GM19455 (cell line): Measurements from ENCODE around the gene SMG5.
"Not testable (repeated sequence)": the region's sequence is repeated elsewhere in the genome, so short reads cannot be mapped to it uniquely, and the experiment has no call there.

Experiments used
- ATAC-seq: cut with Tn5 transposase; IDR thresholded peaks from one replicate; pipeline ENCODE4 v1.9.1; 2021; ENCODE audit not compliant: unreplicated experiment

SMG5 gene

DNA sequence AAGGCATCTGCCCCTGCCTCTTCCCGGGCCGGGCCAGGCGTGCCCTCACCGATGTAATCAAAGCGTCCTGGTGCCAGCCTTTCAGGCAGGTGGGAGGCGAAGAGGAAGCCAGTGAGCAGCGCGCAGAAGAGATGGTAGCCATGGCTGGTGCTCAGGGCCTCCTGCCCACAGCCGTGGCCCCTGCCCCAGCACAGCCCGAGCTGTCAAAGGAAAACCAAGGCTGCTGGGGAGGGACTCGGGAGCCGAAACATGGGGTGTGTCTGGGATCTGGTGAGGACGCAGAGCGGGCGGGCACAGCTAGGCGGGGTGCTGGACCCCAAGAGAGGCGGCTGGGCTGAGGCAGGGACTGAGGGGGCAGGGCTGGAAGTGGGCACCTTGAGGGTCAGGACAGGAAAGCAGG lies 37.9 kb downstream of the SMG5 start:
- no peak for ATAC-seq

- ATAC-seq, result no peak
Measured at GRCh38 chr1:156244126-156244525, 38.5 kb downstream of the SMG5 start.

- ATAC-seq, result no peak
Measured at GRCh38 chr1:156242738-156243137, 39.9 kb downstream of the SMG5 start.

GRCh38 chr1:156241926-156242325 lies 40.7 kb downstream of the SMG5 start, which contains the start of gene BGLAP:
Gene BGLAP (plus strand): TSS chr1:156242184. CDS start chr1:156242232, 48 bp downstream.
- no peak for ATAC-seq

GRCh38 chr1:156241311-156241811 lies 41.3 kb downstream of the SMG5 start:
- ATAC-seq, result no peak

DNA sequence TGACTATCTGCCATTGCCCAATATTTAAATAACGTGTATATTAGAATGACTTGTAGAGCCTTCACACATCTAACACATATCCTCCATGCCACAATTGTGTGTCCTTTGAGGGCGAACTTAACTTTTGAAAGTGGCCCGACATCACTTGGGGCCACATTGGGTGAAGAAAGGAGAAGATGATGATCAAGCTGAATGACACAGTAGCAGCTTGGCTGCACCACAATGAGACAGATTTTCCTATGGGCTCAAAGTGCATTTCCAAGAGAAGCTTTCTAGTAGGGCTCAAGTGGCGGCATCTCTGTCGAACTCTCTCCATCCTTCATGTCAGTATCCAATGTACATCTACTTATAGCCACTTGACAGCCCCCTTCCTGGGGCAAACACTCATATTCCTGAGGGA lies 44.4 kb downstream of the SMG5 start:
- no peak for ATAC-seq

GRCh38 chr1:156236164-156236563 lies 46.5 kb downstream of the SMG5 start:
- no peak for ATAC-seq

DNA sequence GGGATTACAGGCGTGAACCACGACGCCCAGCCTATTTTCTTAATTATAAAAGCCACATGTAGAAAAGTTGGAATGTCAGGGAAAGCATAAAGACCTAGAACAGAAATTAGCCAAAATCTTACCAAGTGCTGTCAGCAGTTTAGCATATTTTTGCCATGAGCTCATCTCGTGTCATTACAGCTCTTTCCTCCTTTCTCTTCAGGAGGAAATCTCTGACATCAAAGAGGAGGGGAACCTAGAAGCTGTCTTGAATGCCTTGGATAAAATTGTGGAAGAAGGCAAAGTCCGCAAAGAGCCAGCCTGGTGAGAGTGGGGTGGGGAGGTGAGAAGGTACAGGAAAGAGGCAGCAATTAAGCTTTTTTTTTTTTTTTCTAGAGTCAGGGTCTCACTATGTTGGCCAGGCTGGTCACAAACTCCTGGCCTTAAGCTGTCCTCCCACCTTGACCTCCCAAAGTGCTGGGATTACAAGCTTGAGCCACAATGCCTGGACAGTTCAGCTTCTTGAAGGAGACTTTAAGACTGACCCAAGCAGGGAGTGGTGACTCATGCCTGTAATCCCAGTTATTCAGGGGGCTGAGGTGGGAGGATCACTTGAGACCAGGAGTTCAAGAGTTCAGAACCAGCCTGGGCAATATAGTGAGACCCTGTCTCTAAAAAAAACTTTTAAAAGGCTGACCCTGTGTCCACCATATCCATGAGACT lies 49.0 kb downstream of the SMG5 start:
- ATAC-seq, result no peak

DNA sequence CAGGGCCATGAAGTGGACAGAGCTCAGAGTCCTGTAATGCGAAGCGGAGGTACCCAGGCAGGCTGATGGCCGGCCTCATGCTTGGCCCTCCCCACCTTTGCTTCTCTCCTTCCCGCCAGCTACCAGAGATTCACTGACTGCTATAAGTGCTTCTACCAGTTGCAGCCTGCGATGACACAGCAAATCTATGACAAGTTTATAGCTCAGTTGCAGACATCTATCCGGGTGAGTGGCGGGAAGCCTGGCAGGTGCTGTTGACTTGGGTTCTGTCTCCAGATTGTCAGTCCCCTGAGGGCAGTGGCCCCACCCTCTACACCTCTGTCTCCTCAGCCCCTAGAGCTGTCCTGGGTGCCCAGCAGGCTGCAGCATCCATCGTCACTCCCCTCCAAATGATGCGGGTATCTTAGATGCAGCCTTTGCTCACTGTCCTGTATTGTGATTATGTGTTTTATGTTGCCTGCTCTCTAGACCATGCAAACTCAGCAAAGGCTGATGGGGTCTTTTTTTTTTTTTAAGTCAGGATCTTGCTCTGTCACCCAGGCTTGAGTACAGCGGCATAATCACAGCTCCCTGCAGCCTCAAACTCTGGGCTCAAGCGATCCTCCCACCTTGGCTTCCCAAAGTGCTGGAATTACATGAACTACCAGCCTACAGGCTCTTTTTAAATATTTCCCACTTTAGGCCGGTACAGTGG lies 50.3 kb downstream of the SMG5 start:
- ATAC-seq, result no peak

- no peak for ATAC-seq
Measured at GRCh38 chr1:156230473-156230837, 52.2 kb downstream of the SMG5 start.

- no peak for ATAC-seq
Measured at GRCh38 chr1:156229809-156230472, 52.7 kb downstream of the SMG5 start.

GRCh38 chr1:156228501-156228900 lies 54.1 kb downstream of the SMG5 start:
- no peak for ATAC-seq

- ATAC-seq, result no peak
Measured at GRCh38 chr1:156226782-156227181, 55.8 kb downstream of the SMG5 start.

GRCh38 chr1:156226116-156226538 lies 56.5 kb downstream of the SMG5 start:
- peak; percentile 89 for ATAC-seq

DNA sequence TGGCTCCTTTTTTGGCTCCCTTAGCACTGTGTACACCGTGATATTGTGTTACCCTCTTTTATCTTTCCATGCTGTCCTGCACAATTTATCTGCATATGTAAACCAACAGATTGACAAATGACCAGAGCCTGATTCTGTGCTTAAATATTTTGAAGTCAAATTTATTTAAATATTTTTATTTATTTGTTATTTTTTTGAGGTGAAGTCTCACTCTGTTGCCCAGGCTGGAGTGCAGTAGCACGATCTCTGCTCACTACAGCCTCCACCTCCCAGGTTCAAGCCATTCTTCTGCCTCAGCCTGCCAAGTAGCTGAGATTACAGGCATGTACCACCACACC lies 57.0 kb downstream of the SMG5 start:
- ATAC-seq, result no peak

DNA sequence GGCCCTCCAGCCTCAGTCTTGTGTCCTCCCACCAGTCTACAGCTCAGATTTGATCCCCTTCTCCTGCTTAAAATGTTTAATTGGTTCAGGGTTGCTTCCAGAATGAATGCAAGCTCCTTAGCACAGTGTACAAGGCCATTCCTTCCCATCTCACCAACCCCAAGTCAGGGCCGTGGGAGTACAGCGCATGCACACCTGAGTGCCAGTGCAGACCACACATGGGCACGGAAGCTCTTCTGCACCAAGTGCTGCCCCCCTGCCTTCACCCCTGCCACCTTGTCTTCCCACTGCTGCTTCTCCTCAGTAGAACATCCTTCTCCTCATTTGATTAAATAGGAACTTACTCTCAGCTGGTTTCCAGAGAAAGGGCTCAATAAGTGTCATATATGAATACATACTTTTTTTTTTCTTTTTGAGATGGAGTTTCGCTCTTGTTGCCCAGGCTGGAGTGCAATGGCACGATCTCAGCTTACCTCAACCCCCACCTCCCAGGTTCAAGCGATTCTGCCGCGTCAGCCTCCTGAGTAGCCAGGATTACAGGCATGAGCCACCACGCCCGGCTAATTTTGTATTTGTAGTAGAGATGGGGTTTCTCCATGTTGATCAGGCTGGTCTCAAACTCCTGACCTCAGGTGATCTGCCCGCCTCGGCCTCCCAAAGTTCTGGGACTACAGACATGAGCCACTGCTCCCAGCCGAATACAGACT lies 60.5 kb downstream of the SMG5 start:
- no peak for ATAC-seq

- ATAC-seq, result no peak
Measured at GRCh38 chr1:156220226-156220625, 62.4 kb downstream of the SMG5 start.

- no peak for ATAC-seq
Measured at GRCh38 chr1:156217871-156218270, 64.8 kb downstream of the SMG5 start.

- not testable (repeated sequence) for ATAC-seq
Measured at GRCh38 chr1:156216361-156217086, 66.1 kb downstream of the SMG5 start.

- no peak for ATAC-seq
Measured at GRCh38 chr1:156214024-156214748, 68.4 kb downstream of the SMG5 start.
